Left renal cortex interstitium (tissue), 4 donors: Measurements from ENCODE around the gene ZFYVE27. TPM values are rescaled to one million over a fixed set of nuclear protein-coding genes. Genes with fewer than 3 reads are reported as not detected.
A peak's percentile ranks its signal among the peaks of the same experiment; 100 is the strongest.

ENCODE experiments used
- DNase-seq, 4 donors: peaks; one replicate each; pipeline ENCODE4 v3.0.0-alpha.2; 2013; ENCODE audit warnings: low read depth in 4 of 4, low spot score in 2 of 4, missing footprints in 1 of 4
- polyA plus RNA-seq, 4 donors: library from polyadenylated mRNA; unstranded; fragments of 120-200 nt; gene quantifications; one replicate each; pipeline ENCODE4 v1.2.1, GENCODE V29; 2013; ENCODE audit not compliant: insufficient read length in 4 of 4

The ZFYVE27 gene
- polyA plus RNA-seq, 4 donors = 20.2 to 40.5 (median 30.3) TPM

DNA sequence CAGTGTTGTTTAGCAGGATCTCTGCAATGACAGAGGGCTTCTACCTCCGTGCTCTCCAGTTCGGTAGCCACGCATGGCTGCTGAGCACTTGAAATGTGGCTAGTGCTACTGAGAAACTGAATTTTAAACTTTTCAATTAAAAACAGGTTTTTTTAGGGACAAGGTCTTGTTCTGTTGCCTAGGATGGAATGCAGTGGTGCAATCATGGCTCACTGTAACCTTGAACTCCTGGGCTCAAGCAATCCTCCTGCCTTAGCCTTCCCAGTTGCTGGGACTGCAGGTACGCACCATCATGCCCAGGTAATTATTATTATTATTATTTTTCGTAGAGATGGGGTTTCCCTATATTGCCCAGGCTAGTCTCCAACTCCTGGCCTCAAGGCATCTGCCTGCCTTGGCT lies 48.3 kb downstream of the ZFYVE27 start:
- no peak for DNase-seq

DNA sequence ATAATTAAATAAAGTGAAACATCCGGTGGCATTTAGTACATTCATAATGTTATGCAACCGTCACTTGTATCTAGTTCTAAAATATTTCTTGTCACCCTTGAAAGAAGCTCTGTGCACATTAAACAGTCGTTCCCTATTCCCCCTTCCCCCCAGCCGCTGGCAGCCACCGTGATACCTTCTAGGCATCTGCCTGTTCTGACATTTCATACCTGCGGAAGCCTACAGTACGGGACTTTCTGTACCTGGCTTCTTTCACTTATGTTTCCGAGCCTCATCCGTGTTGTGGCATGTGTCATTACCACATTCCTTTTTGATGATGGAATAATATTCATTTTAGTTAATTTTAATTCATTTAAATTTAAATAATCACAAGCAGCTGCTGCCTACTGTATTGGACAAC lies 48.8 kb downstream of the ZFYVE27 start:
- no peak for DNase-seq

DNA sequence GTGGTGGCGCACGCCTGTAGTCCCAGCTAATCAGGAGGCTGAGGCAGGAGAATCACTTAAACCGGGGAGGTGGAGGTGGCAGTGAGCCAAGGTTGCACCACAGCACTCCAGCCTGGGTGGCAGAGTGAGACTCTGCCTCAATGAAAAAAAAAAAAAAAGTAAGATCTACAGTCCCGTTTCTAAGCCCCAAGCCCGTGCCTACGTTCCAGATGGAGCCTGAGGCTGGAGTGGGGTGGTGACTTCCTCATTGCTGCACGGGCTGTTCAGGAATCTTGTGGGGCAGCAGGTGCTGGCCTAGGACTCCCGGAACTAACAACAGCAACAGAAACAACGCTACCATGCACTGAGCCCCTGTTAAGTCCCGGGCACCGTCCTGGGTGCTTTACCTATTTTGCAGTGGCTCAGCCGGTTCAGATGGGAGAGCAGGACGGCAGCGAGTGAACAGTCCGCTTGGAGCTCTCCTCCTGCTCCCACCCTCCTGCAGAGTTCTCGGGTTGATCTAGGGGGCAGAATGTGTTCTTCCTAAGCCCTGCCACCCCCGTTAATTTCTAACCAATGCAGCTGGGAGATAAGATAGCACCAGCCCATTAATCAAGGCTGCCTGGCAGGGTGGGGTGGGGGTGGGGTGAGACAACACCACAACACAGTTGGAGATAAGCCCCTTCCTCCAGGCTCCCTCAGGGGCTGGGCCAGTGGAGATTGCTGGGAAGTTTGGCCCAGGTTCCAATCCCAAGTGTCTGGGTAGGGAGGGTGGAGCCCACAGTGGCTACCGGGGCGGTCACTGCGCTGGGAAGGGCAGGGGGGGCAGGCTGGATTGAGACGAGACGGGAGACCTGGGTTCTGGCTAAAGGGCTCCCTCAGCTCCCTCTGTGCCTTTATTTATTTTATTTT lies 51.9 kb downstream of the ZFYVE27 start:
- DNase-seq = no peak

DNA sequence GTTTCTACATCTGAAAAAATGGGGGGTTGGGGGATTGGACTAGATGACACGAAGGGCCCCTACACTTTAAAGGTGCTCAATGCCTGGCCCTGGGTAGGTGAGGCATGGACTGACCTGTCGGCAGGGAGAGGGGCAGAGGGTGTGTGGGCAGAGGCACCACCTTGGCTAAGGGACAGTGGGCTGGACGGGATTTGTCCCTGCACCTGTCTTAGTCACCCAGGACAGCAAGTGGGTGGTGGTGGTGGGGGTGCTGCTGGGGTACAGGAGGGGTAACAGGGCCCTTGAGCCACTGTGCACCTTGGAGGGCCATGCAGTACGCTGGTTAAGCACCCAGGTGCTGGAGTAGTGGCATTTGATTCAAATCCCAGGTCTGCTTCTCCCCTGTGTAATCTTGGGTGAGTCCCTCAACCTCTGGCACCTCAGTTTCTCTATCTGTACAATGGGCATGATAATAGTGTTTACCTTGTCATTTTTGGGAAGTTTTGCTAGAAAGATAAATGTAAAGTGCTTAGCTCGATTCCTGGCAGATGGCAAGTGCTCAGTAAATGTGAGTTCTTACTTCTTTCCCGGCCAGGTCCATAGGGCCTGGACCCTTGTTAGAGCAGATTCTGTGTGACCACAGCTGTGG lies 53.0 kb downstream of the ZFYVE27 start:
- DNase-seq = no peak

DNA sequence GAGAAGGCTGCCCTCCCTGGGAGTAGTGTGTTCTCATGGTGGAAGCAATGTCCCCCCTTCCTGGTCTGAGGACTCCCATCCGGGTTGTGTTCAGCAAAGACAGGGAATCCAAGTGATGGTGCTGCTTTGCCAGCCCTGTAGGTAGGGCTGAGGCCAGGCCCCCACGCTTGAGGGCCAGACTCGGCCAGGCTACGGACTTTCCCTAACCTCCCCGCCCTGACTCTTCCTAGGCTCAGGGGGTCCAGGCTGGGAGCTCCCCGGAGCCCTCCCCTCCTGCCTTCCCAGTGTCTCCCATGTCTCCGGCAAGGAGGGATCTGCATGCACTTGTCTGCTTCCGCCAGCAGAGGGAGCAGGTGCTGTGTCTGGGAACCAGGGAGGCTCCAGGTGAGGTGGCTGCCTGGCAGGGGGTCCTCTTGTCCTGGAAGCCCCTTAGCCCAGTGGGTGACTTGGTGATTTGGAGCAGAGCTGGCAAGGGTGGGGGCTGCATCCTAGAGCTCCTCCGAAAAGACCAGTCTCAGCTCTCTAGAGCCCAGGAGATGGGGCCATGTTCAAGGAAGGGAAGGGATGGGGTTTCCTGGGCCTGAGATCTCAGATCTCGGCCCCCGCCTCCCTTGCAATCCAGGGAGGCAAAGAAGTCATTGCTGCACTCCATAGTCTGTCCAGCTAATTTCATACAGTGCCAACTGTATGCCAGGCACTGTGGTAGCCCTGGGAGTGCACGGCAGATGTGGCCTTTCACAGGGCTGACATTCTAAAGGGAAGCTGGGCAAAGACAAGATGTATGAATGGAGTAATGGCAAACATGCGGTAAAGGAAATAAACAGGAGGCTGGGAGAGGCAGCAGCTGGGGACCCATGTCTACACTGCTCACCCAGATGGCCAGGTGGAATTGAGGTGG lies 55.1 kb downstream of the ZFYVE27 start:
- peak in 1 of 4 donors; percentile 29 for DNase-seq

DNA sequence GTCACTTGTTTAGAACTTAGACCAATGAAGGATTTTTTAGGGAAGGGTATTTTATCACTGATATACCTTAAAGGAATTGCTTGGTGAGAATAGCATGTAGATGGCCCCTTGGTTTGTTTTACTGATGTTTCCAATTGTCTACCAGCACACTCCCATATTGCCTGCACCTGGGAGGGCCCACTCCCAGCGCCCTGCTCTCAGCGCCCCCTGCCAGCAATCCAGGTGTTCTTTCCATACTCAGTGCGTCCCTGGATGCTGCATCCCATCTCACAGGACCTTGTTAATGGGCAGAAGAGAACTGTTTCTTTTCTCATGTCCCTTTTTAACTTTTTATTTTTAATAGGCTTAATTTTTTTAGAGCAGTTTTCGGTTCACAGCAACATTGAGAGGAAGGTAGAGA lies 59.0 kb downstream of the ZFYVE27 start:
- no peak for DNase-seq

DNA sequence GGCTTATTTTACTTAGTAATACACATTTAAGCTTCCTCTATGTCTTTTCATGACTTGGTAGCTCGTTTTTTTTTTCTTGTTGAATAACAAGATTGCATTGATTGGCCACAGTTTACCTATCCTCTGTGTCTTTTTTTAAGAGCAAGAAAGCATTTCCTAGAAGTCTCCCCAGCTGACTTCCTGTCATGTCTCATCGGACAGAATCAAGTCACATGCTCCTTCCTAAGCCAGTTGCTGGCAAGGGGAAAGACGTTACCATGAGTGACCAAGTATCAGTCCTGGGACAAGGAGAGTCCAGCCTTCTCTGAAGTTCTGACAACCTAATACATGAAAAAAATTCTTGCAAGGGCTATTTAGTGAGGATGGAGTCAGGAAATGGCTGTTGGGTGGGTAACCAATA lies 59.7 kb downstream of the ZFYVE27 start:
- DNase-seq = no peak

DNA sequence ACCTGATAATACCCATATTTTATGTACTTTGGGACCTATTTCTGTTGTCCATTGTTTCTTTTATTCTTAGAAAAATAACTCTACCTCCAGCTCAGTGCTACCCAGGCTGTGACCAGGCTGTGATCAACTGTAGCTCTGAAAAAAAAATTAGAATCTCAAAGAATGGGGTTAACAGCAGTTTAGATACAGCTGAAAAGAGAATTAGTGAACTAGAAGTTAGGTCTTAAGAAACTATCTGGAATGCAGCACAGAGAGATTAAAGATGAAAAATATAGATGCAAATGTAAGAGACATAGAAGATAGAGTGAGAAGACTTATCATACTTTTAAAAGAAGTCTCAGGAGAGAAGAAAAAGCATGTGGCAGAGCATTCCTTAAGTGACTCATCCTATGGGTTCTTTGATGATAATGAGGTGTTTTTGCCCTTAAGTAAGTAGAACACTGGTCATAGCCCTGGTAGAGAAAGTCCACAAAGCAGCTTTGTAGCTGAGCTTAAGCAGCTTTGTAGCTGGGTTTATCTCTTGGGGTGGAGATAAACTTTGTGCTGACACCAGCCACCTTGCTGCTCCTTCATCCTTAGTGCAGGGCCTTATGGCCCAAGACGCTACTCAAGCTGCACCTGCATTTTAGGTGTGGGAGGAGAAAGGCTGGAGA lies 62.2 kb downstream of the ZFYVE27 start:
- DNase-seq = no peak

DNA sequence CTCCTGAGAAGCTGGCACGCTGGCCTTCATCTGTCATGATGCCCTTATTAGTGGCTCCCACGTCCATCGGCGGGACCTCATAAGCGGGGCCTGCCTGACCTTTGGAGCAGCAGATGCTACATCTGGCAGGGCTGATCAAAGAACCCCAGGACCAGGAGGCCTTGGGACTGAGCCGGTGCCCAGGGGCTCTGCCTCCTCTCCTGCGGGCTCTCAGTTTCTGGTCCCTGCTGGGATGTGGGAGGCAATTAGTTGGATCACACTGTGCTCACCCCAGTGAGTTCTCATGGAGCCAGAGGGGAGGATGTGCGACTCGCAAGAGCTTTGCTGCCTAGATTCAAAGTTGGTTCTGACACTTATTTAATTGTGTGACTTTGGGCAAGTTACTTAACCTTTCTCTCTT lies 63.5 kb downstream of the ZFYVE27 start:
- no peak for DNase-seq

DNA sequence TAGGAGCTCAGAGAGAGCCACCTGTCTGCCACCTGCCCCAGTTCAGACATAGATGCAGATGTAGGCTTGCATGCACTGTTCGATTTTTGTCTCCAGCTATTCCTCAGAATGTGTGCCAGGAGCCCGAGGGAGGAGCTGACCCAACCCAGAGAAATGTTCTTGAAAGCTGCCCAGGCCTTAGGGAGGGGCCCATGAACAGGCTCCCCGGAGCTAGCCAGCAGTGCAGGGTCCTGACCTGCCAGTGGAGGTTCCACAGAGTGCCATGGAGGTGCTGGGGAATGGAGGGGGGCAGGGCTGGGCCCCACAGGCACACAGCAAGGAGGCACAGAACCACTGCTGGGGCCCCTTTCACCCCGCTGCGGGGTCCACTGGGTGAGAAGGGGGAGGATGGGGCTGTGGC lies 64.5 kb downstream of the ZFYVE27 start:
- DNase-seq = no peak

DNA sequence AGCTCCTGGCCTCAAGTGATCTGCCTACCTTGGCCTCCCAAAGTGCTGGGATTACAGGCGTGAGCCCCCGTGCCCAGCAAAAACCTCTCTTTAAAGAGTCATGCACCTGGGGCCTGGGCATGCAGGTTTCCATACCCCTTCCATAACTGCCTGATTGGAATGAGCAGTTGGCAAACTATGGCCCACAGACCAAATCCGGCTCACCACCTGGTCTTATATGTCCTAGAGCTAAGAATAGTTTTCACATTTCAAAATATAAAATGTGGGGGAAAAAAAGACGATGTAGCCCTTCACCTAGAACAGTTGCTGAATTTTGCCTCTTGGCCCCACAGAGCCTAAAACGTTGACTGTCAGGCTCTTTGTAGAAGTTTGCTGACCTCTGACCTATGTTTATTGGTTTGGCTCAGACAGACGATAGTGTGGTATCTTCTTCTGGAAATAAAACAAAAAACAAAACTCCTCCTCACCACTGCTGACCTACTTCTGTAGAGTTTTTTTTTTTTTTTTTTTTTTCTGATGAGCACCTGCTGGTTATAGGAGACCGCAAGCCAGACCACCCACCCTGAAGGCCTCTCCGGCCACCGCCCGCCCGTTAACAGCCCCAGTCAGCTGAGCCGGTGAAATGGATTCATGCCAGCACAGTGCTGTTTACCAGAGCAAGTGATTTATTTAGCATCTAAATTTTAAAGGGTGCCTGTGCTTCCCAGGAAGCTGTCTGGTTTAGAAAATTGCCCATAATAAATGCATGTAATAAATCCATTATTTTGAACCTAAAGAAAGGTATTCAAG lies 68.4 kb downstream of the ZFYVE27 start:
- DNase-seq = peak in 1 of 4 donors; percentile 9

DNA sequence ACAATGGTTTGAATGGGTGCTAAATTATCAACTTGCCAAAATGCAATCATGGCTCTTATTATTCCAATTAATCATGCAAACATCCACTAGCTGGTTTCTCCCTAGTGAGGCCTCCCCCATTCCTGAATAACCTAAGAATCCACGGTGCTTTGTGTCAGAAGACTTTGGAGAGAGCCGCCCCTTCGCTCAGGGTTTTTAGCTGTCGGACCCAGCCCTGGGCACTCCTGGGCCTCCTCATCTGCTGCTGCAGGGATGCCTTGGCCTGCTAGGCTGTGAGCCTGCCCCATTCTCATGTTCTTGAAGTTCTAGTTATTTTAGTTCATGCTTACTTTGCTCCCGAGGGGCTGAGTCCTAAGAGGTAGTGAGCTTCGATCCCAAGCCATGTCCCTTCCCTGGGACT lies 69.0 kb downstream of the ZFYVE27 start:
- no peak for DNase-seq

DNA sequence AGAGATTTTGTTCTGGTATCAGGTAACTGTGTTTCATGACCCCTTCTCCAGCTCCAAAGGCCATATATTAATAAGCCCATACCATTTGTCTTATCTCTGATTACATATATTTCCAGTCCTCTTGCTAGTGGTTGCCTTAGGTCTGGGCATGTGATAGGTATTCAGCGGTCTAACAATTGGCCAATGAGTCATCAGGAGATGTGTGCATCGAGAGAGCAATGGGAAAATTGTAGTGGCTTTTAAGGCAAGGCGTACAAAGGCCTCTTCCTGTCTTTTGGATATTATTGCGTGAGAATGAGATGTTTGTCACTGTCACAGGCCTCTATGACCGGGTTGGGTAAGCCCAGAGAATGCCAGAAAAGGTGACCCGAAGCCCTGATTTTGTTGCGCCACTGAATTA lies 73.5 kb downstream of the ZFYVE27 start:
- no peak for DNase-seq

Other genes with a start within 250 kb of the ZFYVE27 start
- gene MMS19, start 238.7 kb upstream of the ZFYVE27 start, polyA plus RNA-seq = 100 to 1,000 TPM in 1 of 4 donors, 10 to 100 TPM in 3; 85.9 to 109 (median 92.3) TPM
- gene UBTD1, start 238.2 kb upstream of the ZFYVE27 start, polyA plus RNA-seq = 10 to 100 TPM in 2 of 4 donors, 1 to 10 TPM in 2; 8.1 to 14.4 (median 11.0) TPM
- under 1 TPM; 0.38 to 0.56 (median 0.51) TPM for gene ANKRD2, start 164.3 kb upstream of the ZFYVE27 start, polyA plus RNA-seq
- gene HOGA1, start 152.7 kb upstream of the ZFYVE27 start, polyA plus RNA-seq = 10 to 100 TPM; 33.5 to 63.1 (median 47.4) TPM
- gene C10orf62, start 147.4 kb upstream of the ZFYVE27 start, polyA plus RNA-seq = 1 to 10 TPM in 1 of 4 donors, under 1 TPM in 3; 0.29 to 1.2 (median 0.60) TPM
- 10 to 100 TPM; 21.7 to 27.2 (median 23.0) TPM for gene MORN4, start 103.6 kb upstream of the ZFYVE27 start, polyA plus RNA-seq
- 10 to 100 TPM; 17.7 to 21.7 (median 21.4) TPM for gene PI4K2A, start 96.5 kb upstream of the ZFYVE27 start, polyA plus RNA-seq
- gene AVPI1, start 49.9 kb upstream of the ZFYVE27 start, polyA plus RNA-seq = 1 to 10 TPM; 4.1 to 5.0 (median 4.7) TPM
- 10 to 100 TPM; 37.3 to 54.7 (median 45.3) TPM for gene MARVELD1, start 23.4 kb upstream of the ZFYVE27 start, polyA plus RNA-seq
- under 1 TPM in 3 of 4 donors, not detected in 1; 0.08 to 0.16 (median 0.10) TPM for gene SFRP5, start 34.9 kb downstream of the ZFYVE27 start, polyA plus RNA-seq
- 1 to 10 TPM in 2 of 4 donors, under 1 TPM in 2; 0.19 to 1.5 (median 0.92) TPM for gene GOLGA7B, start 112.7 kb downstream of the ZFYVE27 start, polyA plus RNA-seq